SK-N-MC (cell line): Measurements from ENCODE around the gene UAP1L1.

Experiments
- DNase-seq: peaks from one replicate; pipeline ENCODE4 v3.0.0-alpha.2; 2011; ENCODE audit warnings: low read depth, low spot score
- H3K27ac ChIP-seq: fragments of 200-600 bp; sonication (generic); 2 replicates; pipeline ENCODE4 v1.5.1; 2016; ENCODE audit warnings: mixed run types
- H3K36me3 ChIP-seq: fragments of 200-600 bp; sonication (generic); 2 replicates; pipeline ENCODE4 v1.6.1; 2017; ENCODE audit warnings: antibody characterized with exemption, low read length, mixed read lengths; ENCODE audit not compliant: insufficient read depth
- H3K4me3 ChIP-seq: fragments of 200-600 bp; sonication (generic); 2 replicates; pipeline ENCODE4 v1.5.1; 2016
- H3K9ac ChIP-seq: fragments of 200-600 bp; sonication (generic); 2 replicates; pipeline ENCODE4 v1.8.0; 2017; ENCODE audit warnings: mixed run types, mixed read lengths; ENCODE audit not compliant: insufficient read length
- H3K9me3 ChIP-seq: fragments of 200-600 bp; sonication (generic); 2 replicates; pipeline ENCODE4 v1.6.1; 2017; ENCODE audit warnings: low read depth, mild to moderate bottlenecking, antibody characterized with exemption, low read length, moderate library complexity, mixed read lengths
- EZH2 ChIP-seq: fragments of 200-600 bp; sonication (generic); IDR thresholded peaks from one replicate; pipeline ENCODE4 v1.6.1; 2017; ENCODE audit warnings: antibody characterized with exemption
- FOXP2 ChIP-seq: optimal IDR thresholded peaks from 2 replicates; pipeline ENCODE3; 2011; ENCODE audit warnings: mild to moderate bottlenecking, moderate library complexity; ENCODE audit not compliant: insufficient read depth; ENCODE audit errors: extremely low read length, control extremely low read depth
- POLR2AphosphoS5 ChIP-seq: IDR thresholded peaks from 2 replicates; pipeline ENCODE4 v1.6.1; 2012; ENCODE audit warnings: mild to moderate bottlenecking, low read depth, low read length, borderline replicate concordance

Gene UAP1L1

DNA sequence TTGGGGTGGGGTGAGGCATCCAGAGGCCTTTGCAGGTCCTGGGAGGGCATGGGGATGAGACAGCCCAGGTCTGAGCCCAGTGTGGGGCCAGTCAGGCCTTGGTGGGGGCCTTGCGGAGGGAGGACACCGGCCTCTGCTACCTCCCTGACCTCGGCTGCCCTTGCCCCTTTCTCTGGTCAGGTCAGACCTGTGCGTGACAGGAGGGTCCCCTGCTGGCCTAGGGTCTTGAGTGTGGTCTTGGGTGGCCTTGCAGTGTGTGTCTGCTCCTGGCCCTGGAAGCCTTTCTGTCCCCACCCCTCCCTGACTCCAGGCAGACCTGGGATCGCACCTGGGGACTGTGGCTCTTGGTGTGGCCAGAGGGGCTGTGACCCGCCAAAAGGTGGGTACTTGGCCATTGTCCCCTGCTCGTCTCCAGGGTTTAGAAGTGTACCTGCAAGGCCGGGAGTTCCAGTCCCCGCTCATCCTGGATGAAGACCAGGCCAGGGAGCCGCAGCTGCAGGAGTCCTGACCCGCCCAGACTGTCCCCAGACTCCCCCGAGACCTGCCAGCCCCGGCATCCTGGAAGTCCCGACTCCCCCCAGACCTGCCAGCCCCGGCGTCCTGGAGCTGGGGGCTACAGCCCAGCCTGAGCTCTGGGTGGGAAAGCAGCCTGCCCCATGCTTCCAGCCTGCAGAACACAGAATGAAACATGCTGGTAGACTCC is 5.1 kb downstream of the UAP1L1 start:
- Histone ChIP-seq H3K36me3 (peaks cover 11% of the 10 kb centered on the region; the same call in 1 of the 2 replicates), H3K9ac (no peak overlapping the region), H3K9me3 (no peaks in the 10 kb centered on the region), H3K27ac (no peak overlapping the region), H3K4me3 (no peak overlapping the region)
- TF ChIP-seq POLR2AphosphoS5 (no peak), EZH2 (no peak), FOXP2 (no peak)
- DNase-seq: no peak

DNA sequence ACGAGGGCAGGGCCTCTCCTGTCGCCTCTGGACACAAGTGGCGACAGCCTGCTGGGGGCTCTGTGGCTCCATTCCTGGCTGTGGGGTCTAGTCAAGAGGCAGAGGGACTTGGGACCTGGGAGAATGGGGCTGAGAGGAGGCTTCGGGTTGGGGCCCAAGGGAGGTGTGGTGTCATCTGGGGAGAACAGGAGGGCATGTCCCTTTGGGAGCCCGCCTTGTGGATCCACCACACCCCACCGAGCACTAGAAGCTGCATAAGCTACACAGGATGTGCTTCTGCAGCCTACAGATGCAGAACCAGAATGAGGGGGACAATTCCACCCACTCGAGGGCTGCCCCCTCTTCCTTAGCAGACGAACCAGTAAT is 5.6 kb downstream of the UAP1L1 start:
- TF ChIP-seq POLR2AphosphoS5: no peak
- no peak for TF ChIP-seq FOXP2
- H3K4me3 ChIP-seq: no peak overlapping the region
- H3K9ac ChIP-seq: no peak overlapping the region

DNA sequence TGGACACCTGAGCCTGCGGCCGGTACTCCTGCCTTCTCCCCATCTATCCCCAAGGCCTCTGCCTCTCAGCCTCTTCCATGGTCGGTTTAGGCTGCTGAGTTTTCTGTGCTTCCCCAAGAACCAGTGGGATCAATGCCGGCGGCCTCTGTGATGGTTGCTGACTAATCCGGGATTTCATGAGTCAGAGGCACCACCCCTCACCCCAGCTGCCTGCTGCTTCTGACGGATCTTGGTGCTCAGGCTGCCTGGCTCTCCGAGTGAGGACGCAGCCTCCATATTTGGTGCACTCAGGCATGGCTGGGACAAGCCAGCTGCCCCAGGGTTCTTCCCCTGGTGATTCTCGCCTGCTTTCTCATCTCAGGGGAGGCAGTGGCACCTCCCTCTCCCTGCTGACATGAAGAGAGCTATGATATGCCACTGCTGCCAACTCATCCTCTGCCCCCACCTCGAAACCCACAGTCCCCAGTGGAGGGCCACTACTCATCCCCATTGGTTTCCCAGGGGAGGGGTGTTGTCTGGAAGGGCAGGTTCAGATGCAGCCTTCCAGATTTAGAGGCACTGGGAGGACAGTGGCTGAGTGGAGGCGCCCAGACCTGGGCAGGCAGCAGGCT is 6.2 kb downstream of the UAP1L1 start:
- H3K4me3 ChIP-seq: no peak overlapping the region
- H3K27ac ChIP-seq: peak overlapping the region; percentile 67
- H3K9ac ChIP-seq: no peak overlapping the region
- TF ChIP-seq EZH2 (no peak), FOXP2 (no peak), POLR2AphosphoS5 (no peak)
- no peak for DNase-seq
- no peaks in the 10 kb centered on the region for H3K9me3 ChIP-seq
- H3K36me3 ChIP-seq: peaks cover 16% of the 10 kb centered on the region

More for the DNA sequence above, 5.6 kb downstream of the UAP1L1 start:
- Histone ChIP-seq H3K36me3 (peaks cover 11% of the 10 kb centered on the region), H3K27ac (no peak overlapping the region), H3K9me3 (no peaks in the 10 kb centered on the region)
- DNase-seq: no peak

DNA sequence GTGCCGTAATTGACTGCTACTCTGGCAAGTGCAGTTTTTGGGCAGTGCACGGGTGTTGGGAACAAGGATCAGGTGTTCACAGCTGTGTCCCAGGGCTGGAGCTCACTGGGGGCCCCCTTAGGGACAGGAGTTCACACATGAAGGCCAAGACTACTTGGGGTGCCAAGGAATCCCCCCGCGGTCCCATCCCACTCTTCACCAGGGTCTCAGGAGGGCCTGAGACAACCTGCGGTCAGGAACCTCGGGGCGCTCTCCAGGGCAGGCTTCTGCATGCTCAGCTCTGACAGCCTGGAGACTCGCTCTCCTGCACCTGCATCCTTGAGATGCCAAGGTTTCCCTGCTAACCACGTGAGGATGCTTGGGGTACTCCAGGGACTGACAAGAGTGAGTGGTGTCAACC is 7.2 kb downstream of the UAP1L1 start:
- TF ChIP-seq EZH2 (no peak), POLR2AphosphoS5 (no peak), FOXP2 (no peak)
- no peak overlapping the region for H3K27ac ChIP-seq
- no peaks in the 10 kb centered on the region for H3K9me3 ChIP-seq
- DNase-seq: no peak
- peaks cover 12% of the 10 kb centered on the region for H3K36me3 ChIP-seq
- no peak overlapping the region for H3K4me3 ChIP-seq
- no peak overlapping the region for H3K9ac ChIP-seq

DNA sequence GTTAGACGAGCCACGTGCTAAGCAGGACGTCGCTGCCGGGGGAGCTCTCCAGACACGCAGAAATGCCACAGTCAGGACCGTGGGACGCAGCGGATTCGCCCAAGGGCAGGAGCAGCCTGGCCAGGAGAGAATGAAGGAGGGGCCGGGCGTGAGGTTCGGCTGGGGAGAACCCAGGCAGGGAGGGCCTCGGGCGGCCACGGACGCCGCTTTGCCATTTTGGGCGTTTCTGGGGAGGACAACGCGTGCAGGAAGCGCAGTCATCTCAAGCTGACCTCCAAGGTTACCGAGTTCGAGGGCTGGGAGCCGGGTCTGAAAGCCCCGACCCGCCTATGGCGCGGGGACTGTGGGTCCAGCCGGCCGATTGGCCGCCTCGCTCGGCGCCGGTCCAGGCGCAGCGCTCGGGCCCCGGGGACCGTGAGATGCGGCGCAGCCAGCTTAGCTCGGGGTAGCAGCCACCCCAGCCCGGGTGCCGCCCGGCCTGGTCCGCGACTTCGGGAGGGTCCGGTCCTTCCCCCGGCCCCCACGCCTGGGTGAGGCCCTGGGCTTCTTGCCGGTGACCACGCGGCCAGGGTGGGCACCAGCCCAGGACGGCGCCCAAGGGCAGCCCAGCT is 8.7 kb downstream of the UAP1L1 start:
- peak overlapping the region; percentile 85 for H3K27ac ChIP-seq
- H3K4me3 ChIP-seq: peak overlapping the region; percentile 91
- H3K9me3 ChIP-seq: no peaks in the 10 kb centered on the region
- peaks cover 9% of the 10 kb centered on the region for H3K36me3 ChIP-seq
- H3K9ac ChIP-seq: peak overlapping the region; percentile 95
- no peak for DNase-seq
- no peak for TF ChIP-seq POLR2AphosphoS5
- TF ChIP-seq FOXP2: no peak
- TF ChIP-seq EZH2: no peak

DNA sequence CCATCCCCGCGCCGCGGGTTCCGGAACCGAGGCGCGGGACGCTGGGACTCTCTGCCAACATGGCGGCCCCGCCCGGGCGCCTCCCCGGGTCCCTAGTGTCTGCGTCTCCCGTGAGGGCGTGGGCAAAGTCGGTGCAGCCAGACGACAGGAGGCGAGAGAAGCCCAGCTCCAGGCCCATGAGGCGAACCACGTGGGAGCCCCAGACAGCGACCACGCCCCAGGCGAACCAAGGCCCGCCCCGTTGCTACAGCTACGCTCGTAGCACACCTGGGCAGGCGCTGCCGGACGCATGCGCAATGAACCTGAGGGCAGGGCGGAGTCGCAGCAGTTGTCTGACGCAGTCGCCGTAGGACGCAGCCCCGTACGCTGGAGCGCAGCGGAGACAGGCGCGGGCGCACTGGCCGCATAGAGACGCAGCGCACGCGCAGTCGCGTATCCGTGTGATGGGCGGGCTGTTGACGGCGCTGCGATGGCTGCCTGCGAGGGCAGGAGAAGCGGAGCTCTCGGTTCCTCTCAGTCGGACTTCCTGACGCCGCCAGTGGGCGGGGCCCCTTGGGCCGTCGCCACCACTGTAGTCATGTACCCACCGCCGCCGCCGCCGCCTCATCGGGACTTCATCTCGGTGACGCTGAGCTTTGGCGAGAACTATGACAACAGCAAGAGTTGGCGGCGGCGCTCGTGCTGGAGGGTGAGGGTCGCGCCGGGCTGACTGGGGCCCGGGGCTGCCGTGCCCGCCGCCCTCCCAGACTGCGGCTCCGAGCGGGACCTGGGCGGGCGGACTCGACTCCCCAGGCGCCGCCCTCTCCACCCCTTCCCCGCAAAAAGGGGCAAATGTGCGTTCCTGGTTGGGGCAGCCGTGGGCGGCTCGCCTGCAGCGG is 9.5 kb downstream of the UAP1L1 start, which contains the start of gene MAN1B1:
MAN1B1 (plus strand) TSS at position 455 of the 878 bp plus-strand sequence; CDS start at position 470, 15 bp downstream.
- peak within 1 kb of the TSS; percentile 91 for H3K4me3 ChIP-seq

DNA sequence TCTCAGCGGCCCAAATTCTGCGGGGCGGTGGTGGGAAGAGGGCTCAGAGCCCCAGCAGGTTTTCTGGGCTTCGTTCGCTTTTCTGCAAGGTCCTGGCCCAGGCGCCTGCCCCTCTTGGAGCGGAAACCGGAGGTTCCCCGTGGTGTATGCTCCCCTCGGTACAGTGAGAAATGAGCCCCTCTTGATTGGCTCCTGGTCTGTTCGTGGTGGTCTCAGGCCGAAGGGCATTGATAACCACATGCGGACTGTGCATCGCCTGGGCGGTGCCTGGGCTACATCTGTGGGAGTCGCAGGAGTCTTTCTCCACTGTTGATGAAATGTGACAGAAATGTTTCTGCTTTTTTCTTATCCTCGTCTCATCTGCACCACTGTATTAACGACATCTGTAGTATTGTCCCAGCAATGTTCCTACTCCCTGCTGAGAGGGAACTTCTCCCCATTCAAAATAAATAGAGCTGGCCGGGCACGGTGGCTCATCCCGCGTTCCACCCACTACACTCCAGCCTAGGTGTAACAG is 10.2 kb downstream of the UAP1L1 start:
- TF ChIP-seq POLR2AphosphoS5 (no peak), FOXP2 (no peak), EZH2 (no peak)
- H3K9me3 ChIP-seq: no peaks in the 10 kb centered on the region
- DNase-seq: no peak
- peak overlapping the region; percentile 91 for H3K4me3 ChIP-seq
- H3K27ac ChIP-seq: peak overlapping the region; percentile 22; the same call in 1 of the 2 replicates
- peak overlapping the region; percentile 83 for H3K9ac ChIP-seq
- H3K36me3 ChIP-seq: peaks cover 9% of the 10 kb centered on the region

More for the DNA sequence above, 9.5 kb downstream of the UAP1L1 start, which contains the start of gene MAN1B1:
- H3K36me3 ChIP-seq: peaks cover 9% of the 10 kb centered on the region
- peak; percentile 93 for DNase-seq
- H3K27ac ChIP-seq: peak within 1 kb of the TSS; percentile 85
- H3K9ac ChIP-seq: peak within 1 kb of the TSS; percentile 95
- TF ChIP-seq EZH2: no peak
- TF ChIP-seq FOXP2: peak; percentile 81
- peak; percentile 88 for TF ChIP-seq POLR2AphosphoS5
- no peaks in the 10 kb centered on the region for H3K9me3 ChIP-seq
